Measurements from ENCODE around the gene SLC25A33.

DNA sequence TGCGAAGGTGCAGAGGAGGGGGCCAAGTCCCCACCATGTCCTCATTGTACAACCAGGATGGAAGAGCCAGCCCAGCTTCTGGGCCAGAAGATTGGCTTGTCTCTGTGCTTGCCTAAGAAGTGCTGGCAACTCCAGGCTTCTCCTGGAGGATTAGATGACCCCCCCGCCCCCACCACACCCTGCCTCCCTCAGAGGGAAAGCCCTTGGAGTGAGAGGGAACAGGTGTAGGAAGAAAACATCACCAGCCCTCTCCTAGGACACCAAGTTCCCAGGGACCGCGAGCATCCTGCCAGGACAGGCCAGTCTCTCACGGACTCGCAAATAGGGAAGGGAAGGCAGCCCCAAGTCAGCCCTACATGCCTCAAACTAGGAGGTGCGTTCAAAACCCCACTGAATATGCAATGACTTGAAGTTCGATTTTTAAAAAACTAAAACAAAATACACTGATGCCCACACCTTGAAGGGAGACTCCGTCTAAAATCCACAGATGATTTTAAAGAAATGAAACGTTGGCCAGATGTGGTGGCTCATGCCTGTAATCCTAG is 20.7 kb upstream of the SLC25A33 start:
- no peak for TF ChIP-seq TAF1 (IDR thresholded peaks at IDR 0.05; ENCODE audit: borderline replicate concordance, low read depth, low read length)
- TF ChIP-seq POLR2AphosphoS5 (IDR thresholded peaks at IDR 0.05; ENCODE audit: low read depth, low read length) = no peak
